ENCODE data around the gene DUS3L. TPM values are rescaled to one million over a fixed set of nuclear protein-coding genes. Genes with fewer than 3 reads are reported as not detected.

The DUS3L gene
- total RNA-seq, 1 donor from 2014 or later, result 16.2 TPM

DNA sequence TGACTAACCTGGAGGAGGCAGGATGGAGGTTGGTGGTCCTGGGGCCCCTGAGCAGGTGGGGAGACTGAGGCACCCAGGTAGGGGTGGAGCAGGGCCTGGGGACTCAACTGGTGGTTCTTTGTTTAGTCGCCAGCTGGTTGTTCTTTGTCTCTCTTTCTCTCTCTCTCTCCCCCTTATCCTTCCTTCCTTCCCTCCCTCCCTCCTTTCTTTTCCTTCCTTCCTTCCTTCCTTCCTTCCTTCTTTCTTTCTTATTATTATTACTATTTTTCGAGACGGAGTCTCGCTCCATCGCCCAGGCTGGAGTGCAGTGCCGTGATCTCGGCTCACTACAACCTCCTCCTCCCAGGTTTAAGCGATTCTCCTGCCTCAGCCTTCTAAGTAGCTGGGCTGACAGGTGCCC, 7.3 kb upstream of the DUS3L start:
- H3K36me3 Mint-ChIP-seq (ENCODE audit: low read depth, unreplicated experiment), result no peaks in the 10 kb centered on the region
- no peak overlapping the region for H3K4me3 Mint-ChIP-seq (ENCODE audit: unreplicated experiment)
- no peak for DNase-seq (ENCODE audit: low spot score)
- no peaks in the 10 kb centered on the region for H3K4me1 Mint-ChIP-seq (ENCODE audit: unreplicated experiment)
- TF ChIP-seq CTCF (IDR thresholded peaks at IDR 0.05; ENCODE audit: unreplicated experiment), result no peak
- H3K27me3 Mint-ChIP-seq (ENCODE audit: unreplicated experiment), result peaks cover 14% of the 10 kb centered on the region
- H3K9me3 Mint-ChIP-seq (ENCODE audit: unreplicated experiment), result no peaks in the 10 kb centered on the region
- H3K27ac Mint-ChIP-seq (ENCODE audit: unreplicated experiment), result no peak overlapping the region

- DNase-seq (ENCODE audit: low spot score), result no peak
- H3K27me3 Mint-ChIP-seq (ENCODE audit: unreplicated experiment), result peaks cover 7% of the 10 kb centered on the region
- no peaks in the 10 kb centered on the region for H3K9me3 Mint-ChIP-seq (ENCODE audit: unreplicated experiment)
- H3K4me1 Mint-ChIP-seq (ENCODE audit: unreplicated experiment), result peaks cover 7% of the 10 kb centered on the region
- H3K27ac Mint-ChIP-seq (ENCODE audit: unreplicated experiment), result no peak overlapping the region
- no peak for TF ChIP-seq CTCF (IDR thresholded peaks at IDR 0.05; ENCODE audit: unreplicated experiment)
- peaks cover under 1% of the 10 kb centered on the region for H3K36me3 Mint-ChIP-seq (ENCODE audit: low read depth, unreplicated experiment)
- H3K4me3 Mint-ChIP-seq (ENCODE audit: unreplicated experiment), result no peak overlapping the region
Observed at GRCh38 chr19:5795382-5795919, 4.5 kb upstream of the DUS3L start.

DNA sequence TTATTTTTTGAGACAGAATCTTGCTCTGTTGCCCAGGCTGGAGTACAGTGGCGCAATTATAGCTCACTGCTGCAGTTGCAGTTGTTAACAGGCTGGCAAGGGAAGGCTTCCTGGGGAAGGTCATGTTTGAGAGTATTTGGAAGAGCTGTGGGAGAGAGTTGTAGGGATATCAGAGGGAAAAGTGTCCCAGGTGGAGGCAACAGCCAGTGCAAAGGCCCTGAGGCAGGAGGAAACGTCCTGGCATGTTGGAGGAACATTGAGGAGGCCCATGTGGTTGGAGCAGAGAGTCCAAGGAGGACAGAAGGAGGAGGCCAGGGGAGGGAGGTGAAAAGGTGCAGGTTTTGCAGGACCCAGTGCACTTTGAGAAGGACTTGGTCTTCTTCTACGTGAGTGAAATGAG, 2.2 kb upstream of the DUS3L start:
- Mint-ChIP-seq H3K9me3 (ENCODE audit: unreplicated experiment) (no peaks in the 10 kb centered on the region), H3K36me3 (ENCODE audit: low read depth, unreplicated experiment) (peaks cover 10% of the 10 kb centered on the region), H3K27me3 (ENCODE audit: unreplicated experiment) (peaks cover 10% of the 10 kb centered on the region), H3K4me1 (ENCODE audit: unreplicated experiment) (peaks cover 11% of the 10 kb centered on the region), H3K4me3 (ENCODE audit: unreplicated experiment) (no peak overlapping the region), H3K27ac (ENCODE audit: unreplicated experiment) (no peak overlapping the region)
- DNase-seq (ENCODE audit: low spot score), result no peak
- TF ChIP-seq CTCF (IDR thresholded peaks at IDR 0.05; ENCODE audit: unreplicated experiment), result no peak

DNA sequence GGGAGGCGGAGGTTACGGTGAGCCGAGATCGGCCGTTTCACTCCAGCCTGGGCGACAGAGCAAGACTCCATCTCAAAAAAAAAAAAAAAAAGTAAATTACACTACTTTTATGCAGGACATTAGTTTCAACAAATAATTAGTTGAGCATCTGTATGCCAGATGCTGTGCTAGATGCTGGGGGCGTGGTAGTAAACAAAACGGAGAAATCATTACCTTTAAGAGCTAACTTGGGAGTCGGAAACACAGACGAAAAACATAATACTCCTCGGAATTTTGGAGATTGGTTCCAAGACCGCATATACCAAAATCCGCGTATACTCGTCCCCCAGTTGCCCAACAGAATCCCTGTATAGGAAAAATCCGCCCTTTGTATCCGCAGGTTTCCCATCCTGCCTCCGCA, 1.3 kb upstream of the DUS3L start:
- Mint-ChIP-seq H3K27me3 (ENCODE audit: unreplicated experiment) (peaks cover 10% of the 10 kb centered on the region), H3K9me3 (ENCODE audit: unreplicated experiment) (no peaks in the 10 kb centered on the region), H3K36me3 (ENCODE audit: low read depth, unreplicated experiment) (peaks cover 14% of the 10 kb centered on the region), H3K27ac (ENCODE audit: unreplicated experiment) (no peak overlapping the region), H3K4me1 (ENCODE audit: unreplicated experiment) (peaks cover 11% of the 10 kb centered on the region), H3K4me3 (ENCODE audit: unreplicated experiment) (no peak overlapping the region)
- no peak for TF ChIP-seq CTCF (IDR thresholded peaks at IDR 0.05; ENCODE audit: unreplicated experiment)
- no peak for DNase-seq (ENCODE audit: low spot score)

- Mint-ChIP-seq H3K36me3 (ENCODE audit: low read depth, unreplicated experiment) (peaks cover 17% of the 10 kb centered on the region), H3K4me3 (ENCODE audit: unreplicated experiment) (peak overlapping the region; percentile 99), H3K9me3 (ENCODE audit: unreplicated experiment) (no peaks in the 10 kb centered on the region), H3K27me3 (ENCODE audit: unreplicated experiment) (peaks cover 14% of the 10 kb centered on the region), H3K27ac (ENCODE audit: unreplicated experiment) (peak overlapping the region; percentile 99), H3K4me1 (ENCODE audit: unreplicated experiment) (peaks cover 11% of the 10 kb centered on the region)
- no peak for TF ChIP-seq CTCF (IDR thresholded peaks at IDR 0.05; ENCODE audit: unreplicated experiment)
- DNase-seq (ENCODE audit: low spot score), result no peak
Observed at GRCh38 chr19:5789886-5790558, 941 bp downstream of the DUS3L start.
